ENCODE results near the gene ERC2.

The ERC2 gene

GRCh38 chr3:56365905-56366640 lies 102.2 kb downstream of the ERC2 start:
- no peak for ATAC-seq

GRCh38 chr3:56364665-56365064 lies 103.6 kb downstream of the ERC2 start:
- ATAC-seq: no peak

GRCh38 chr3:56363720-56364119 lies 104.5 kb downstream of the ERC2 start:
- no peak for ATAC-seq

- no peak for ATAC-seq
These were observed 106.5 kb downstream of the ERC2 start for GRCh38 chr3:56361731-56362130.

- no peak for ATAC-seq
These were observed 111.0 kb downstream of the ERC2 start for GRCh38 chr3:56357266-56357665.

- no peak for ATAC-seq
These were observed 111.5 kb downstream of the ERC2 start for GRCh38 chr3:56356808-56357207.

- no peak for ATAC-seq
These were observed 112.6 kb downstream of the ERC2 start for GRCh38 chr3:56355570-56356185.

- ATAC-seq: no peak
These were observed 116.7 kb downstream of the ERC2 start for GRCh38 chr3:56351537-56351936.

GRCh38 chr3:56347219-56347871 lies 120.9 kb downstream of the ERC2 start:
- ATAC-seq: no peak

- ATAC-seq: no peak
These were observed 125.8 kb downstream of the ERC2 start for GRCh38 chr3:56342475-56342874.

GRCh38 chr3:56339671-56340070 lies 128.6 kb downstream of the ERC2 start:
- ATAC-seq: no peak

- ATAC-seq: no peak
These were observed 129.0 kb downstream of the ERC2 start for GRCh38 chr3:56339244-56339643.

GRCh38 chr3:56336023-56336422 lies 132.2 kb downstream of the ERC2 start:
- ATAC-seq: no peak

- ATAC-seq: no peak
These were observed 143.8 kb downstream of the ERC2 start for GRCh38 chr3:56324473-56324872.

- ATAC-seq: no peak
These were observed 144.3 kb downstream of the ERC2 start for GRCh38 chr3:56323986-56324420.

GRCh38 chr3:56322862-56323261 lies 145.4 kb downstream of the ERC2 start:
- peak in 1 of 2 donors; percentile 36 for ATAC-seq

GRCh38 chr3:56321892-56322291 lies 146.4 kb downstream of the ERC2 start:
- ATAC-seq: no peak

GRCh38 chr3:56321383-56321782 lies 146.9 kb downstream of the ERC2 start:
- ATAC-seq: no peak

- ATAC-seq: no peak
These were observed 147.4 kb downstream of the ERC2 start for GRCh38 chr3:56320883-56321282.

- ATAC-seq: no peak
These were observed 149.4 kb downstream of the ERC2 start for GRCh38 chr3:56318891-56319290.

- ATAC-seq: no peak
These were observed 151.3 kb downstream of the ERC2 start for GRCh38 chr3:56316944-56317343.

- ATAC-seq: no peak
These were observed 153.4 kb downstream of the ERC2 start for GRCh38 chr3:56314842-56315241.

- no peak for ATAC-seq
These were observed 158.8 kb downstream of the ERC2 start for GRCh38 chr3:56309465-56309864.

GRCh38 chr3:56308471-56308870 lies 159.8 kb downstream of the ERC2 start:
- no peak for ATAC-seq
